ENCODE measurements around the gene RASGRF1.
A peak's percentile ranks its signal among the peaks of the same experiment; 100 is the strongest.

The RASGRF1 gene

GRCh38 chr15:79064496-79064895 lies 26.1 kb downstream of the RASGRF1 start:
- Histone ChIP-seq H3K27ac (ENCODE audit: low read length, poor library complexity, severe bottlenecking) (no peak overlapping the region), H3K14ac (ENCODE audit: low read length in 2 of 2) (no peak overlapping the region), H3K4me3 (ENCODE audit: insufficient read depth in 1 of 2, low read depth in 1 of 2, low read length in 2 of 2) (no peak overlapping the region), H3K4me1 (ENCODE audit: control insufficient read depth, insufficient read depth, low read depth, low read length) (peaks cover 2% of the 10 kb centered on the region), H3K4me2 (ENCODE audit: low read length, poor library complexity, severe bottlenecking) (no peak overlapping the region), H4K8ac (ENCODE audit: low read length) (no peak overlapping the region), H3K18ac (ENCODE audit: low read depth in 1 of 2, low read length in 2 of 2) (no peak overlapping the region), H2BK12ac (ENCODE audit: low read length in 2 of 2) (no peak overlapping the region), H2BK120ac (ENCODE audit: low read depth, low read length) (no peak overlapping the region), H3K23ac (ENCODE audit: low read length in 2 of 2) (no peak overlapping the region), H3K9me3 (ENCODE audit: control insufficient read depth, low read length) (no peaks in the 10 kb centered on the region), H2BK15ac (ENCODE audit: low read depth, poor library complexity, severe bottlenecking) (no peak overlapping the region), H2AK5ac (ENCODE audit: low read length, severe bottlenecking) (no peak overlapping the region), H3K27me3 (ENCODE audit: control insufficient read depth in 1 of 2, insufficient read depth in 1 of 2, low read length in 2 of 2) (peaks cover 18 to 44% of the 10 kb centered on the region in 2 experiments), H3K36me3 (ENCODE audit: control insufficient read depth in 1 of 2, insufficient read depth in 2 of 2, low read depth in 1 of 2, low read length in 2 of 2) (no peaks in the 10 kb centered on the region), H3K9ac (ENCODE audit: low read length) (no peak overlapping the region), H3K79me1 (replicated peaks; ENCODE audit: low read length, poor library complexity, severe bottlenecking) (no peaks in the 10 kb centered on the region), H2AFZ (ENCODE audit: low read depth, low read length) (no peak overlapping the region), H3K4ac (ENCODE audit: low read depth in 1 of 2, low read length in 2 of 2) (no peak overlapping the region), H2BK5ac (ENCODE audit: low read depth, low read length, poor library complexity, severe bottlenecking) (no peak overlapping the region), H4K91ac (ENCODE audit: low read length) (no peak overlapping the region)
- WGBS = 87% methylated on average over 4 of the region's 6 CpGs
- DNase-seq = no peak

- no peaks in the 10 kb centered on the region for H3K36me3 ChIP-seq (ENCODE audit: control insufficient read depth in 1 of 2, insufficient read depth in 2 of 2, low read depth in 1 of 2, low read length in 2 of 2)
- H3K4me3 ChIP-seq (ENCODE audit: insufficient read depth in 1 of 2, low read depth in 1 of 2, low read length in 2 of 2) = no peak overlapping the region
- H3K9ac ChIP-seq (ENCODE audit: low read length) = no peak overlapping the region
- DNase-seq = no peak
- H2BK120ac ChIP-seq (ENCODE audit: low read depth, low read length) = no peak overlapping the region
- H3K9me3 ChIP-seq (ENCODE audit: control insufficient read depth, low read length) = no peaks in the 10 kb centered on the region
- no peak overlapping the region for H3K4ac ChIP-seq (ENCODE audit: low read depth in 1 of 2, low read length in 2 of 2)
- no peak overlapping the region for H3K23ac ChIP-seq (ENCODE audit: low read length in 2 of 2)
- H2BK5ac ChIP-seq (ENCODE audit: low read depth, low read length, poor library complexity, severe bottlenecking) = no peak overlapping the region
- no peak overlapping the region for H2AK5ac ChIP-seq (ENCODE audit: low read length, severe bottlenecking)
- no peak overlapping the region for H3K18ac ChIP-seq (ENCODE audit: low read depth in 1 of 2, low read length in 2 of 2)
- H2BK12ac ChIP-seq (ENCODE audit: low read length in 2 of 2) = no peak overlapping the region
- H2BK15ac ChIP-seq (ENCODE audit: low read depth, poor library complexity, severe bottlenecking) = no peak overlapping the region
- H4K91ac ChIP-seq (ENCODE audit: low read length) = no peak overlapping the region
- no peak overlapping the region for H2AFZ ChIP-seq (ENCODE audit: low read depth, low read length)
- H3K14ac ChIP-seq (ENCODE audit: low read length in 2 of 2) = no peak overlapping the region
- no peaks in the 10 kb centered on the region for H3K79me1 ChIP-seq (replicated peaks; ENCODE audit: low read length, poor library complexity, severe bottlenecking)
- no peak overlapping the region for H3K4me2 ChIP-seq (ENCODE audit: low read length, poor library complexity, severe bottlenecking)
- peaks cover 17 to 77% of the 10 kb centered on the region in 2 experiments for H3K27me3 ChIP-seq (ENCODE audit: control insufficient read depth in 1 of 2, insufficient read depth in 1 of 2, low read length in 2 of 2)
- H4K8ac ChIP-seq (ENCODE audit: low read length) = no peak overlapping the region
- 68% methylated on average over 4 of the region's 4 CpGs for WGBS
- no peak overlapping the region for H3K27ac ChIP-seq (ENCODE audit: low read length, poor library complexity, severe bottlenecking)
- no peaks in the 10 kb centered on the region for H3K4me1 ChIP-seq (ENCODE audit: control insufficient read depth, insufficient read depth, low read depth, low read length)
Measured at GRCh38 chr15:79060175-79060574, 30.4 kb downstream of the RASGRF1 start.

- Histone ChIP-seq H3K4me3 (ENCODE audit: insufficient read depth in 1 of 2, low read depth in 1 of 2, low read length in 2 of 2) (no peak overlapping the region), H3K9ac (ENCODE audit: low read length) (no peak overlapping the region), H2BK15ac (ENCODE audit: low read depth, poor library complexity, severe bottlenecking) (no peak overlapping the region), H3K4ac (ENCODE audit: low read depth in 1 of 2, low read length in 2 of 2) (no peak overlapping the region), H3K79me1 (replicated peaks; ENCODE audit: low read length, poor library complexity, severe bottlenecking) (no peaks in the 10 kb centered on the region), H4K91ac (ENCODE audit: low read length) (no peak overlapping the region), H3K23ac (ENCODE audit: low read length in 2 of 2) (no peak overlapping the region), H3K27me3 (ENCODE audit: control insufficient read depth in 1 of 2, insufficient read depth in 1 of 2, low read length in 2 of 2) (peaks cover 24 to 76% of the 10 kb centered on the region in 2 experiments), H3K18ac (ENCODE audit: low read depth in 1 of 2, low read length in 2 of 2) (no peak overlapping the region), H3K9me3 (ENCODE audit: control insufficient read depth, low read length) (no peaks in the 10 kb centered on the region), H2BK12ac (ENCODE audit: low read length in 2 of 2) (no peak overlapping the region), H2BK5ac (ENCODE audit: low read depth, low read length, poor library complexity, severe bottlenecking) (no peak overlapping the region), H3K4me1 (ENCODE audit: control insufficient read depth, insufficient read depth, low read depth, low read length) (no peaks in the 10 kb centered on the region), H3K36me3 (ENCODE audit: control insufficient read depth in 1 of 2, insufficient read depth in 2 of 2, low read depth in 1 of 2, low read length in 2 of 2) (no peaks in the 10 kb centered on the region), H3K27ac (ENCODE audit: low read length, poor library complexity, severe bottlenecking) (no peak overlapping the region), H2BK120ac (ENCODE audit: low read depth, low read length) (no peak overlapping the region), H4K8ac (ENCODE audit: low read length) (no peak overlapping the region), H3K14ac (ENCODE audit: low read length in 2 of 2) (no peak overlapping the region), H2AFZ (ENCODE audit: low read depth, low read length) (no peak overlapping the region), H3K4me2 (ENCODE audit: low read length, poor library complexity, severe bottlenecking) (no peak overlapping the region), H2AK5ac (ENCODE audit: low read length, severe bottlenecking) (no peak overlapping the region)
- 40% methylated on average over 1 of the region's 1 CpG for WGBS
- no peak for DNase-seq
Measured at GRCh38 chr15:79059081-79059572, 31.5 kb downstream of the RASGRF1 start.

GRCh38 chr15:79058260-79058850 lies 32.2 kb downstream of the RASGRF1 start:
- no peaks in the 10 kb centered on the region for H3K79me1 ChIP-seq (replicated peaks; ENCODE audit: low read length, poor library complexity, severe bottlenecking)
- H3K18ac ChIP-seq (ENCODE audit: low read depth in 1 of 2, low read length in 2 of 2) = no peak overlapping the region
- H2BK120ac ChIP-seq (ENCODE audit: low read depth, low read length) = no peak overlapping the region
- no peak overlapping the region for H3K4me3 ChIP-seq (ENCODE audit: insufficient read depth in 1 of 2, low read depth in 1 of 2, low read length in 2 of 2)
- H3K4me2 ChIP-seq (ENCODE audit: low read length, poor library complexity, severe bottlenecking) = no peak overlapping the region
- no peaks in the 10 kb centered on the region for H3K36me3 ChIP-seq (ENCODE audit: control insufficient read depth in 1 of 2, insufficient read depth in 2 of 2, low read depth in 1 of 2, low read length in 2 of 2)
- H2AK5ac ChIP-seq (ENCODE audit: low read length, severe bottlenecking) = no peak overlapping the region
- no peaks in the 10 kb centered on the region for H3K4me1 ChIP-seq (ENCODE audit: control insufficient read depth, insufficient read depth, low read depth, low read length)
- H3K27me3 ChIP-seq (ENCODE audit: control insufficient read depth in 1 of 2, insufficient read depth in 1 of 2, low read length in 2 of 2) = peaks cover 21 to 72% of the 10 kb centered on the region in 2 experiments
- no peak overlapping the region for H4K8ac ChIP-seq (ENCODE audit: low read length)
- no peak overlapping the region for H3K14ac ChIP-seq (ENCODE audit: low read length in 2 of 2)
- no peak overlapping the region for H3K4ac ChIP-seq (ENCODE audit: low read depth in 1 of 2, low read length in 2 of 2)
- 85% methylated on average over 11 of the region's 15 CpGs for WGBS
- no peak overlapping the region for H3K27ac ChIP-seq (ENCODE audit: low read length, poor library complexity, severe bottlenecking)
- H2BK5ac ChIP-seq (ENCODE audit: low read depth, low read length, poor library complexity, severe bottlenecking) = no peak overlapping the region
- H4K91ac ChIP-seq (ENCODE audit: low read length) = no peak overlapping the region
- no peak overlapping the region for H2BK15ac ChIP-seq (ENCODE audit: low read depth, poor library complexity, severe bottlenecking)
- H2BK12ac ChIP-seq (ENCODE audit: low read length in 2 of 2) = no peak overlapping the region
- no peak overlapping the region for H2AFZ ChIP-seq (ENCODE audit: low read depth, low read length)
- H3K9ac ChIP-seq (ENCODE audit: low read length) = no peak overlapping the region
- peak overlapping the region in 1 of 2 experiments; percentile 32 for H3K23ac ChIP-seq (ENCODE audit: low read length in 2 of 2)
- no peak for DNase-seq
- no peaks in the 10 kb centered on the region for H3K9me3 ChIP-seq (ENCODE audit: control insufficient read depth, low read length)
